Heart left ventricle (tissue), 16 donors: Measurements from ENCODE around the gene AK3. TPM values are rescaled to one million over a fixed set of nuclear protein-coding genes. Genes with fewer than 3 reads are reported as not detected.
A peak's percentile ranks its signal among the peaks of the same experiment; 100 is the strongest.

Source experiments
- ATAC-seq, 4 donors: fragments of 200-7000 bp; cut with Tn5 transposase; one replicate each; pipeline ENCODE4 v1.9.1; 2020 to 2022; ENCODE audit warnings: moderate library complexity in 4 of 4, mild to moderate bottlenecking in 3 of 4, moderate number of reproducible peaks in 1 of 4
- DNase-seq, 5 donors: peaks; one replicate each; pipeline ENCODE4 v3.0.0-alpha.2; 2020
- H3K27ac ChIP-seq, 12 donors: fragments of 200-600 bp; sonication (generic) in 4 of 12; one replicate each; pipeline versions ENCODE4 v1.5.0 to v1.8.0; 2016 to 2022; ENCODE audit warnings: mild to moderate bottlenecking in 2 of 12
- H3K27me3 ChIP-seq, 9 donors: fragments of 200-600 bp; sonication (generic) in 2 of 9; one replicate each; pipeline versions ENCODE4 v1.5.1 to v1.8.0; 2016 to 2022; ENCODE audit warnings: mild to moderate bottlenecking in 3 of 9
- H3K36me3 ChIP-seq, 9 donors: fragments of 200-600 bp; sonication (generic) in 2 of 9; one replicate each; pipeline versions ENCODE4 v1.5.0 to v1.8.0; 2018 to 2022; ENCODE audit warnings: mild to moderate bottlenecking in 2 of 9
- H3K4me1 ChIP-seq, 12 donors: fragments of 200-600 bp; sonication (generic) in 4 of 12; one replicate each; pipeline versions ENCODE4 v1.5.0 to v1.8.0; 2016 to 2022; ENCODE audit warnings: mild to moderate bottlenecking in 3 of 12
- H3K4me3 ChIP-seq, 12 donors: fragments of 200-600 bp; sonication (generic) in 4 of 12; one replicate each; pipeline versions ENCODE4 v1.5.0 to v1.8.0; 2017 to 2022; ENCODE audit warnings: mild to moderate bottlenecking in 9 of 12, moderate library complexity in 4 of 12
- H3K9me3 ChIP-seq, 12 donors: fragments of 200-600 bp; sonication (generic) in 4 of 12; one replicate each; pipeline versions ENCODE4 v1.5.0 to v1.8.0; 2016 to 2022; ENCODE audit warnings: mild to moderate bottlenecking in 1 of 12
- POLR2A ChIP-seq, 2 donors: fragments of 450-650 bp; IDR thresholded peaks; one replicate each; pipeline ENCODE4 v1.6.1; 2017; ENCODE audit warnings: antibody characterized with exemption in 2 of 2, mild to moderate bottlenecking in 2 of 2, moderate library complexity in 2 of 2
- WGBS, 4 donors: extraction: QIAGEN DNeasy Blood & Tissue Kit in 2 of 4; methylation state at CpG; one replicate each; pipeline versions ENCODE4 v1.1.5 to v1.1.7; 2013 to 2018; 5-methylcytosine and 5-hydroxymethylcytosine counted together
- intact Hi-C, 10 donors: fragments of 100-400 bp; cut with DNase I; formaldehyde crosslinking; loops; one replicate each; pipeline versions ENCODE4 v1.11.1 to v1.14.2; 2022
- polyA plus RNA-seq, 2 donors: library from polyadenylated mRNA; stranded (reverse); fragments of 200-250 nt; gene quantifications; one replicate each; pipeline ENCODE4 v1.2.3, GENCODE V29; 2013
- total RNA-seq, 9 donors: library from RNA; depleted of rRNA in 2 of 9; stranded (reverse); fragments of >200 nt in 2 of 9; fragmentation: NEBNext Ultra II Directional in 3 of 9; extraction: Animal tissue kit (Norgen Biotek cat#: 25700) in 3 of 9; gene quantifications; one replicate each; pipeline versions ENCODE4 v1.1.0 to v1.2.4, GENCODE V29; 2016 to 2023
- TF ChIP-seq, protein P1 (sequence below), 12 donors: fragments of 200-600 bp; sonication (generic) in 4 of 12; IDR thresholded peaks; one replicate each; pipeline versions ENCODE4 v1.5.0 to v1.8.0; 2018 to 2022; ENCODE audit warnings: antibody characterized with exemption in 12 of 12, mild to moderate bottlenecking in 5 of 12
- donor health status: ischemic (EF 13 %, LVEDD 7.1; RV severe dilation, severe dysfunction).
- donor health status: healthy with polysubstance abuse.
- donor health status: DM: no; HTN: yes; CAD: no.
- donor health status: DM: no; HTN: no; CAD: no.
- donor health status: ischemic (EF 25% LVEDD 6.9; RV normal size, moderate dysfunction).
- donor health status: ischemic (EF 25% LVEDD 5.7; RV mildly dilated, moderate dysfunction).
- donor health status: healthy.
- donor health status: DM: yes; HTN: yes; CAD: no.
- donor health status: ischemic (EF 35%, LVEDD 5.7; RV mildly dilated, moderate dysfunction).
- donor health status: nonischemic (EF 11% LVEDD 7.7; RV severe dilation, severe dysfunction).
- donor health status: DM: yes; HTN: yes; CAD: no.
- donor health status: PGD.
- donor health status: ischemic (EF 29% LVEDD 5.4; RV normal size, mild dysfunction).
- donor health status: nonischemic (EF 23%, LVEDD 6.1; RV moderate dilation, normal function).

AK3 gene
- total and polyA plus RNA-seq, 11 donors = 47.8 to 231 (median 149) TPM

DNA sequence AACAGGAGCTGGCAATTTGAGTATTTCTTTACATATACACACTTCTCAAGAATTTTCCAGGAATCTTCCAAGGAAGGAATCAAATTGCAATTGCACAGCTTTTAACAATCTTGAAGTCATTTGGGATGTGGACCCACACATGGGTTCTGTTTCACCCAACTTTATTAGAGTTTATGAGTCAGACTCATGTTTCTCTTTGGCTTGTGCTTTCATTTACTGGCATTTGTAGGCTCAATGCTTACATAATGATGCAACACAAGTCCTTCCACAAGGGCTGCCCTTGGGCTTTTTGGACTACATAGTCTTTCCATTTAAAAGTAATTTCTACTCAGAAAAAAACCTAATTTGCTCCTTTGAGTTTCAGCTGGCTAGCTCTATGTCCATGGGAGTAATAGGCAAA lies 66.2 kb downstream of the AK3 start:
- TF ChIP-seq, protein P1, sequence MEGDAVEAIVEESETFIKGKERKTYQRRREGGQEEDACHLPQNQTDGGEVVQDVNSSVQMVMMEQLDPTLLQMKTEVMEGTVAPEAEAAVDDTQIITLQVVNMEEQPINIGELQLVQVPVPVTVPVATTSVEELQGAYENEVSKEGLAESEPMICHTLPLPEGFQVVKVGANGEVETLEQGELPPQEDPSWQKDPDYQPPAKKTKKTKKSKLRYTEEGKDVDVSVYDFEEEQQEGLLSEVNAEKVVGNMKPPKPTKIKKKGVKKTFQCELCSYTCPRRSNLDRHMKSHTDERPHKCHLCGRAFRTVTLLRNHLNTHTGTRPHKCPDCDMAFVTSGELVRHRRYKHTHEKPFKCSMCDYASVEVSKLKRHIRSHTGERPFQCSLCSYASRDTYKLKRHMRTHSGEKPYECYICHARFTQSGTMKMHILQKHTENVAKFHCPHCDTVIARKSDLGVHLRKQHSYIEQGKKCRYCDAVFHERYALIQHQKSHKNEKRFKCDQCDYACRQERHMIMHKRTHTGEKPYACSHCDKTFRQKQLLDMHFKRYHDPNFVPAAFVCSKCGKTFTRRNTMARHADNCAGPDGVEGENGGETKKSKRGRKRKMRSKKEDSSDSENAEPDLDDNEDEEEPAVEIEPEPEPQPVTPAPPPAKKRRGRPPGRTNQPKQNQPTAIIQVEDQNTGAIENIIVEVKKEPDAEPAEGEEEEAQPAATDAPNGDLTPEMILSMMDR (IDR thresholded peaks at IDR 0.05) = no peak
- no peak for TF ChIP-seq POLR2A (IDR thresholded peaks at IDR 0.05)
- no peaks in the 10 kb centered on the region for H3K27me3 ChIP-seq
- ATAC-seq = no peak
- H3K4me3 ChIP-seq = no peak overlapping the region
- no peak for DNase-seq
- H3K27ac ChIP-seq = peak overlapping the region in 1 of 12 donors; percentile 29
- H3K9me3 ChIP-seq = peaks cover 0 to 2% (median 0%) of the 10 kb centered on the region in 12 donors
- peaks cover 0 to 11% (median 2%) of the 10 kb centered on the region in 12 donors for H3K4me1 ChIP-seq
- intact Hi-C loops = loop anchor here in 2 of 10 donors (5.0 to 10.0 kb wide), 2 partner anchors 68 to 310 kb away; partner anchors contain the start of genes AK3 (in 1 of the 2) and JAK2 (in 1 of the 2)
- no peaks in the 10 kb centered on the region for H3K36me3 ChIP-seq

DNA sequence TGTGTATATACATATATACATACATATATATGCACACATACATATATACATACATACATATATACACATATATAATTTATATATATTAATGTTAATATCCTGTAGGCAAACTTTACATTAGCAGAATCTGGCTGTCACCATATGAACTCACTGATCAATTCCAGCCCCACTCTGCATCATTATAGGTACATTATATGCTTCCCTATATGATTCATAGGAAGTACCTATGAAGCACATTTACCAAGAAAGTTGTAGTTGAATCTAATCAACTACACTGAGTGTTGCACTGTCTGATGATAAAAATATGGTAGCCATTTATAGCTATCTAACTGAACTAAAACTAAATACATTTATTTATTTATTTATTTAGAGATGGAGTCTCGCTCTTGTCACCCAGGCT lies 69.3 kb downstream of the AK3 start:
- intact Hi-C loops = loop anchor here in 1 of 10 donors (10.0 kb wide), 1 partner anchor 313 kb away; the partner anchor contains the start of gene JAK2
- Histone ChIP-seq H3K27ac (no peak overlapping the region), H3K4me3 (no peak overlapping the region), H3K27me3 (no peaks in the 10 kb centered on the region), H3K36me3 (no peaks in the 10 kb centered on the region), H3K9me3 (peaks cover 0 to 2% (median 0%) of the 10 kb centered on the region in 12 donors), H3K4me1 (peaks cover 0 to 2% (median 0%) of the 10 kb centered on the region in 12 donors)
- TF ChIP-seq, protein P1 (IDR thresholded peaks at IDR 0.05) = no peak
- no peak for TF ChIP-seq POLR2A (IDR thresholded peaks at IDR 0.05)
- WGBS, 4 donors = 98 to 100% (median 99%) methylated on average over 1 of the region's 1 CpG
- DNase-seq = no peak
- no peak for ATAC-seq

DNA sequence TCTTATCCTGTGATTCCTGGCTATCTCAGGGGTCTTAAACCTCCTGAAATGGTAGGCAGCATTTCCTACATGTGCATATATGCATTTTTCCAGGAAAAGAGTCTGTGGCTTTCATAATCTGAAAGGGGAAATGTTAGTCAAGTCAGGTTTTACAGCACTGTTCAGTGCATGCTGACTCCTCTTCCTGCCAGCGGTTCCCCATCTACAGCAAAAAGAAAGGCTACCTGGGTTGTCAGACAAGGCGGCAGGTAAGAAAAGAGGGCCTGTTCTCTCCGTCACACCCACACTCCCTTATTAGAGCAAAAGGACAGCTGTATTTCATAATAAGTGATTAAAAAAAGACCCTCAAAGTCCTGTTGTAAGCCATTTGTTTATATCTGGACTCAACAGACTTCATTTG lies 70.4 kb downstream of the AK3 start:
- TF ChIP-seq POLR2A (IDR thresholded peaks at IDR 0.05) = no peak
- TF ChIP-seq, protein P1 (IDR thresholded peaks at IDR 0.05) = no peak
- intact Hi-C loops = loop anchor here in 1 of 10 donors (10.0 kb wide), 1 partner anchor 314 kb away; the partner anchor contains the start of gene JAK2
- no peak overlapping the region for H3K4me3 ChIP-seq
- peaks cover 0 to 14% (median 2%) of the 10 kb centered on the region in 12 donors for H3K4me1 ChIP-seq
- WGBS, 4 donors = 84 to 94% (median 89%) methylated on average over 3 of the region's 3 CpGs
- H3K27ac ChIP-seq = no peak overlapping the region
- peaks cover 0 to 2% (median 0%) of the 10 kb centered on the region in 12 donors for H3K9me3 ChIP-seq
- ATAC-seq (no peak), DNase-seq (no peak)
- no peaks in the 10 kb centered on the region for H3K36me3 ChIP-seq
- H3K27me3 ChIP-seq = no peaks in the 10 kb centered on the region

DNA sequence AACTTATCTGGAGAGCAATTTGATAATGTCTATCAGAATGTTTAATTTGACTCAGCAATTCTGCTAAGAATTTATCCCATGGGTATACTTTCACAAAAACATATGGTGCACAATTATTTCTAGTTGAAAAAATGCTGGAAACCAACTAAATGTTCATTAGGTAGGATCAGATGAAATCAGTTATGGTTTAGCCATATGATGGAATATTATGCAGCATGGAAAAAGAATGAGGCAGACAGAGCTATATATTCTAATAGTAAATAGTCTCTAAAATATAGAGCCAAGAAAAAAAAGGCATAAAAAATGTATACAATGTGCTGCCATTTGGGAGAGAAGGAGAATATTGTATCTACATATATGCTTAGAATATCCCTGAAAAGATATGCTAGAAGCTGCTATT lies 71.1 kb downstream of the AK3 start:
- no peaks in the 10 kb centered on the region for H3K36me3 ChIP-seq
- intact Hi-C loops = loop anchor here in 2 of 10 donors (10.0 kb wide), 2 partner anchors 315 to 765 kb away; partner anchors contain the start of genes JAK2 (in 1 of the 2) and PLGRKT (in 1 of the 2)
- TF ChIP-seq, protein P1 (IDR thresholded peaks at IDR 0.05) = no peak
- TF ChIP-seq POLR2A (IDR thresholded peaks at IDR 0.05) = no peak
- no peak for DNase-seq
- H3K4me1 ChIP-seq = peaks cover 0 to 21% (median 9%) of the 10 kb centered on the region in 12 donors
- H3K27ac ChIP-seq = no peak overlapping the region
- no peak for ATAC-seq
- H3K27me3 ChIP-seq = no peaks in the 10 kb centered on the region
- no peak overlapping the region for H3K4me3 ChIP-seq
- peaks cover 0 to 2% (median 0%) of the 10 kb centered on the region in 12 donors for H3K9me3 ChIP-seq
